ENCODE measurements around the gene HBD. TPM values are rescaled to one million over a fixed set of nuclear protein-coding genes. Genes with fewer than 3 reads are reported as not detected.
"Not testable (repeated sequence)": the region's sequence is repeated elsewhere in the genome, so short reads cannot be mapped to it uniquely, and the experiment has no call there.

HBD gene
- total RNA-seq, 4 donors from 2014 or later: 4.3 TPM; not detected in 3

- TF ChIP-seq POLR2A (IDR thresholded peaks at IDR 0.05; ENCODE audit: low read depth) (no peak), POLR2AphosphoS5 (IDR thresholded peaks at IDR 0.05) (no peak), CTCF (IDR thresholded peaks at IDR 0.05) (no peak), EP300 (IDR thresholded peaks at IDR 0.05) (no peak)
- H3K4me1 ChIP-seq: no peaks in the 10 kb centered on the region
- intact Hi-C loops (cut with DNase I): no loop called here
- 73% methylated on average over 1 of the region's 1 CpG for WGBS
- H3K9me3 ChIP-seq: no peaks in the 10 kb centered on the region
- DNase-seq (ENCODE audit: extremely low spot score): no peak
- H3K36me3 ChIP-seq: no peaks in the 10 kb centered on the region
- H3K27ac ChIP-seq (replicated peaks in 1 of 4): no peak overlapping the region
- no peaks in the 10 kb centered on the region for H3K27me3 ChIP-seq
- no peak overlapping the region for H3K4me3 ChIP-seq
Observed at GRCh38 chr11:5252919-5253265, 18.6 kb upstream of the HBD start.

DNA sequence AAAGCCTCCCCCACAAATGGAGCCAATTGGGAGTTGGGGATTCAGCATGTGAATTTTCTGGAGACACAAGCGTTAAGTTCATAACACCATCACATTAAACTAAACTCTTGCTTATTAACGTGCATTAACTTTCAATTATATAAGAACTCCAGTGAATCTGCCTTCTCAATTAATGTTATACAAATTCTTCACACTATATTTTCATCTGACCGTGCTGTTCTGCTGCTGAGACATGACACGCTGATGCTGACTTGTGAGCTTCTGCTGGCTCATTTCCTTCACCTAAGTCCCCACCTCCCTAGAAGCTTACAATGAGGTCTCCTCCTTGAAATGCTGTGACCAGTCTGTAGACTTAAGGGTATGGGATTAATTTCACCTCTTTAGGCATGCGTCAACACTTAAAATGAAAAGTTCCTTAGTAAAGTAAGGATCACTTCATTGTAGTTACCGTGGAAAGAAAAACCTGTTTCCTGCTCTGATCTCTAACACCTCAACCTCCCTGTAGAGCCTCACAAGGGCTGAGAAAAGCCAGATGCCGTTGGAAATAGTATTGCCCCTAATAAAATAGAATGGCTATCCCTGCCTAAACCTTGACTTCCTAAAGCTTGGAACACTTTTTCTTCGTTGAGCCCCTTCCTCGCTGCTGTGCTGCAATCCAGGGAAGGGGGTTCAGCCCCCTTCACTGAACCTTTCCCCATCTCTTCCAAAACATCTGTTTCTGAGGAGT lies 18.1 kb upstream of the HBD start:
- Histone ChIP-seq H3K27me3 (no peaks in the 10 kb centered on the region), H3K27ac (replicated peaks in 1 of 4) (no peak overlapping the region), H3K4me3 (no peak overlapping the region), H3K4me1 (no peaks in the 10 kb centered on the region), H3K9me3 (no peaks in the 10 kb centered on the region), H3K36me3 (no peaks in the 10 kb centered on the region)
- intact Hi-C loops (cut with DNase I): no loop called here
- DNase-seq (ENCODE audit: extremely low spot score): no peak
- no peak for TF ChIP-seq POLR2A (IDR thresholded peaks at IDR 0.05; ENCODE audit: low read depth)
- WGBS: 68% methylated on average over 9 of the region's 9 CpGs

DNA sequence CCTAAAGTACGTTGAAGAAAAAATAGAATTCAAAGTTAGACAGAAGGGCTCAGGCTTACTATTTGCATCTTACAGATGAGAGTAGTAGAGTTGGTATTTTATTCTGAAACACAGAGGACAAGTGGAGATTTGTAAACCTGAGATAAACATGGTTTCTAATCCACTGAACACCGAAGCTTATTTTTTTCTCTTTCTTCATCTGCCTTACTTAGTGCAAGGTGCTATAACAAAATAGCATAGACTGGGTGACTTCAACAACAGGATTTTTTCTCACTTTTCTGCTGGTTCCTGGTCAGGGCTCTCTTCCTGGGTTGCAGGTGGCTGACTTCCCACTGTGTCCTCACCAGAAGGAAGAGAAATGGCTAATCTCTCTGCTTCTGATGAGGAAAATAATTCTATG lies 17.5 kb upstream of the HBD start:
- Histone ChIP-seq H3K27me3 (no peaks in the 10 kb centered on the region), H3K27ac (replicated peaks in 1 of 4) (no peak overlapping the region), H3K36me3 (no peaks in the 10 kb centered on the region), H3K4me1 (no peaks in the 10 kb centered on the region), H3K9me3 (no peaks in the 10 kb centered on the region), H3K4me3 (no peak overlapping the region)
- TF ChIP-seq POLR2AphosphoS5 (IDR thresholded peaks at IDR 0.05) (no peak), EP300 (IDR thresholded peaks at IDR 0.05) (no peak), POLR2A (IDR thresholded peaks at IDR 0.05; ENCODE audit: low read depth) (no peak), CTCF (IDR thresholded peaks at IDR 0.05) (no peak)
- intact Hi-C loops (cut with DNase I): no loop called here
- WGBS: 15% methylated on average over 2 of the region's 2 CpGs
- DNase-seq (ENCODE audit: extremely low spot score): no peak

DNA sequence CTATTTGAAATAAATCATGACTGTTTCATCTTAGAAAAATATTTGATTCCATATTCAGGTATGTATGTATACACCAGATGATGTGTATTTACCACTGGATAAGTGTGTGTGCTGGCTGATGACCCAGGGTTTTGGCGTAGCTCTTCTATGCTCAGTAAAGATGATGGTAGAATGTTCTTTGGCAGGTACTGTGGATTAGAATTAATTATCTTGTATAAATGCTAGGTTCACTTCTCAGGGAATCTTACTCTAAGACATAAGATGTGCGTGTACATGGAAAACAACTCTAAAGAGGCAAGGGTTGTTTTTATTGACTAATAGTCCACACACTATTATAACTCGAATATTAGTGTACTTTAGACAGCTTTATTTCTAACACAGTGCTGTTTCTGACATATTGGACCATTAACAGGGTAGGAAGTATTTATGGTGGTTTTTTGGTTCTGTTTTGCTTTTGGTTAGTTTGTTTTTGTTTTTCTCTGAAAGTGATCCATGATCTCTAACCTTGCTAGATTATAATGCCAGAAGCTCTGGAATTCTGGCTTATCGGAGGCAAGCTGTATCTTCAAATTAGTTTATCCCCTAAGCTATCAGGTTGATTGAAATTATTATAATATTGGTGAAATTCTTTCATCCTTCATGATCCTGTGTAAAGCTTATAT lies 16.4 kb upstream of the HBD start:
- no peak for DNase-seq (ENCODE audit: extremely low spot score)
- Histone ChIP-seq H3K36me3 (no peaks in the 10 kb centered on the region), H3K4me3 (no peak overlapping the region), H3K9me3 (no peaks in the 10 kb centered on the region), H3K4me1 (no peaks in the 10 kb centered on the region), H3K27me3 (no peaks in the 10 kb centered on the region), H3K27ac (replicated peaks in 1 of 4) (no peak overlapping the region)
- no peak for TF ChIP-seq EP300 (IDR thresholded peaks at IDR 0.05)
- TF ChIP-seq POLR2A (IDR thresholded peaks at IDR 0.05; ENCODE audit: low read depth): no peak
- no peak for TF ChIP-seq POLR2AphosphoS5 (IDR thresholded peaks at IDR 0.05)
- TF ChIP-seq CTCF (IDR thresholded peaks at IDR 0.05): no peak
- intact Hi-C loops (cut with DNase I): no loop called here
- WGBS: 83% methylated on average over 4 of the region's 4 CpGs

- 62% methylated on average over 3 of the region's 9 CpGs for WGBS
- H3K36me3 ChIP-seq; intact Hi-C loops (cut with DNase I): not testable (repeated sequence)
Observed at GRCh38 chr11:5249807-5250396, 15.6 kb upstream of the HBD start, which contains the start of gene HBG1. HBG1 (minus strand) TSS chr11:5249857; CDS start chr11:5249804, 53 bp downstream.

DNA sequence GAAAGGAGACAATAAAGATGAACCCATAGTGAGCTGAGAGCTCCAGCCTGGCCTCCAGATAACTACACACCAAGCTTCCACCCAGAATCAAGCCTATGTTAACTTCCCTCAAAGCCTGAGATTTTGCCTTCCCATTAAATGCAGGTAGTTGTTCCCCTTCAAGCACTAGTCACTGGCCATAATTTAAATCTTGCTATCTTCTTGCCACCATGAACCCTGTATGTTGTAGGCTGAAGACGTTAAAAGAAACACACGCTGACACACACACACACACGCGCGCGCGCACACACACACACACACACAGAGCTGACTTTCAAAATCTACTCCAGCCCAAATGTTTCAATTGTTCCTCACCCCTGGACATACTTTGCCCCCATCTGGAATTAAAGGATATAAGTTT lies 14.2 kb upstream of the HBD start:
- H3K27ac ChIP-seq (replicated peaks in 1 of 4); H3K36me3 ChIP-seq; H3K9me3 ChIP-seq; H3K27me3 ChIP-seq; DNase-seq (ENCODE audit: extremely low spot score); intact Hi-C loops (cut with DNase I); H3K4me1 ChIP-seq; H3K4me3 ChIP-seq: not testable (repeated sequence)
- 82% methylated on average over 7 of the region's 7 CpGs for WGBS

More at GRCh38 chr11:5249807-5250396, 15.6 kb upstream of the HBD start, which contains the start of gene HBG1:
- not testable (repeated sequence) for H3K27ac ChIP-seq (replicated peaks in 1 of 4); H3K4me3 ChIP-seq; H3K9me3 ChIP-seq; DNase-seq (ENCODE audit: extremely low spot score); H3K4me1 ChIP-seq; H3K27me3 ChIP-seq
